Measurements from ENCODE around the gene BAIAP2L1. TPM values are rescaled to one million over a fixed set of nuclear protein-coding genes. Genes with fewer than 3 reads are reported as not detected.
"Not testable (repeated sequence)": the region's sequence is repeated elsewhere in the genome, so short reads cannot be mapped to it uniquely, and the experiment has no call there.

Gene BAIAP2L1
- total RNA-seq, 2 experiments from 2014 or later, result 0.89 to 1.0 TPM

DNA sequence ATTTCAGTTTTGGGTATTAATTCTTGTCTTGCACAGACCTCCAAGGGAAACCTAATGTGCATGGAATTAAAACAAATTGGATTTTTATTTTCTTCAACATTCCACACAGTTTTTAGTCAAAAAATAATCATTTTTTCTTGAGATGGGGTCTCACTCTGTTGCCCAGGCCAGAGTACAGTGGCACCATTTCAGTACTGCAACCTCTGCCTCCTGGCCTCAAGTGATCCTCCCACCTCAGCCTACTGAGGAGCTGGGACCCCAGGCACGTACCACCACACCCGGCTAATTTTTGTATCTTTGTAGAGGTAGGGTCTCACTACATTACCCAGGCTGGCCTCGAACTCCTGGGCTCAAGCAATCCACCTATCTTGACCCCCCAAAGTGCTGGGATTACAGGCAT is 4.9 kb downstream of the BAIAP2L1 start:
- H3K4me3 Mint-ChIP-seq, result no peak overlapping the region
- no peaks in the 10 kb centered on the region for H3K36me3 Mint-ChIP-seq (ENCODE audit: low read depth)
- no peak overlapping the region for H3K27ac Mint-ChIP-seq
- no peak for ATAC-seq
- no peak for DNase-seq
- POLR2A ChIA-PET, result no interaction called here
- no peaks in the 10 kb centered on the region for H3K9me3 Mint-ChIP-seq (ENCODE audit: insufficient read depth)
- CTCF ChIA-PET, result interaction anchor here (1.2 kb wide), 1 partner anchor 26 kb away, joined by 5 read pairs; no protein-coding TSS in a partner anchor
- H3K4me1 Mint-ChIP-seq (ENCODE audit: low read depth), result peaks cover 4% of the 10 kb centered on the region
- H3K27me3 Mint-ChIP-seq (ENCODE audit: low read depth), result peaks cover 17% of the 10 kb centered on the region

DNA sequence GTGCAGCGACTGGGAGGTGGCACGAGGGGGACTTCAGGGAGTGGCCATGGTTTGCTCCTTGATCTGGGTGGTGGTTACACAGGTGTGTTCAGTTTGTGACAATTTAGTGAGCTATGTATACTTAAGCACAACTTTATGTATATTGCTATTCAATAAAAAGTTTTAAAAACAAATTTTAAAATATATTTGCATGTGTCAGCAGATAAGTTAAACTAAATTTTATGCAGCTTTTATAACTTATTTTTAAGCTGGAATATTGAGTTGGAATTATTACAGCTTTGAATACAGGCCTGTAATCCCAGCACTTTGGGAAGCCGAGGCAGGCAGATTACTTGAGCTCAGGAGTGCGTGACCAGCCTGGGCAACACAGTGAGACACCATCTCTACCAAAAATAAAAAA is 5.4 kb downstream of the BAIAP2L1 start:
- ATAC-seq (no peak), DNase-seq (no peak)
- Mint-ChIP-seq H3K4me3 (no peak overlapping the region), H3K4me1 (ENCODE audit: low read depth) (peaks cover 4% of the 10 kb centered on the region), H3K27me3 (ENCODE audit: low read depth) (peaks cover 17% of the 10 kb centered on the region), H3K27ac (no peak overlapping the region), H3K9me3 (ENCODE audit: insufficient read depth) (no peaks in the 10 kb centered on the region), H3K36me3 (ENCODE audit: low read depth) (no peaks in the 10 kb centered on the region)
- ChIA-PET CTCF (interaction anchor here (1.2 kb wide), 1 partner anchor 26 kb away, joined by 5 read pairs; no protein-coding TSS in a partner anchor), POLR2A (no interaction called here)

DNA sequence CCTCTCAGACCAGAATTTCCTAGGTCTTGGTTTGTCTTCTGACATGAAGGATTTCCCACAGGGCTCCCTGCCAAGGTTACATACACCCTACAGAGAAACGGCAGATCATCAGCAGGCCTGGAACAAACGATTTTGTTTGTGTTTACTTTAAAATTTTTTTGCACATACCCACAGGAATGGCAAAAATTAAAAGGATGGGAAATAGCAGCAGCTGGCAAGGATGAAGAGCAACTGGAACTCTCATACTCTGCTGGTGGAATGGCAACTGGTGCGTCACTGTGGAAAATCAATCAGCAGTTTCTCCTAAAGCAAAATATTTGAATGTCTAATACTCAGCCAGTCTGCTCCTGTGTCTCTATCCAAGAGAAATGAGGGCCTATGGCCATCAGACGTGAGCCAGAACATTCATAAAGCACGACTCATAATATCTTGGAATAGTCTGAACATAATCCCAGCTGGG is 6.5 kb downstream of the BAIAP2L1 start:
- ATAC-seq (no peak), DNase-seq (no peak)
- no peak overlapping the region for H3K27ac Mint-ChIP-seq
- peaks cover 12% of the 10 kb centered on the region for H3K27me3 Mint-ChIP-seq (ENCODE audit: low read depth)
- ChIA-PET CTCF (no interaction called here), POLR2A (no interaction called here)
- H3K4me3 Mint-ChIP-seq, result no peak overlapping the region
- H3K4me1 Mint-ChIP-seq (ENCODE audit: low read depth), result no peaks in the 10 kb centered on the region
- H3K36me3 Mint-ChIP-seq (ENCODE audit: low read depth), result no peaks in the 10 kb centered on the region
- H3K9me3 Mint-ChIP-seq (ENCODE audit: insufficient read depth), result no peaks in the 10 kb centered on the region

DNA sequence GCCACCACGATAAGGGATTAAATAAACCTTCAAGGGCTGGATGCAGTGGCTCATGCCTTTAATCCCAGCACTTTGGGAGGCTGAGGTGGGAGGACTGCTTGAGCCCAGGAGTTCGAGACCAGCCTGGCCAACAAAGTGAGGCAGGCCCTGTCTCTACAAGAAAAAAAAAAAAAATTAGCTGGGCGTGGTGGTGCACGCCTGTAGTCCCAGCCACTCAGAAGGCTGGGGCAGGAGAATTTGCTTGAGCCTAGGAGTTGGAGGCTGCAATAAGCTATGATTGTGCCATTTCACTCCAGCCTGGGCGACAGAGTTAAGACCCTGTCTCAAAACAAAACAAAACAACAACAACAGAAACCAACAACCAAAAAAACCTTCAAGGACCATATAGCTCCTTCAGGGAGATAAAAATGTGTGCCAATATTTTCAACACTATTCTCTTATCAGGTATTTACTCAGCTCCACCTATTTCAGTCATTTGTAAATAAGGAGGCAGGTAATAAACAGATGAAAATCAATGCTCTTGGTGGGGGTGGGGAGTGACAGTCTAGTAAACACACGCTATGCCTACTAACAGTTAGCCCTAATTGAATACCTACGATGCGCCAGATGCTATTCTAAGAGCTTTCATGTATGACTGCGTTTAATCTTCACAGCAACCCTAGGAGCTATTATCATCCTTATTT is 13.2 kb downstream of the BAIAP2L1 start:
- Mint-ChIP-seq H3K4me3 (no peak overlapping the region), H3K27me3 (ENCODE audit: low read depth) (no peaks in the 10 kb centered on the region), H3K27ac (no peak overlapping the region), H3K36me3 (ENCODE audit: low read depth) (no peaks in the 10 kb centered on the region), H3K9me3 (ENCODE audit: insufficient read depth) (no peaks in the 10 kb centered on the region), H3K4me1 (ENCODE audit: low read depth) (no peaks in the 10 kb centered on the region)
- DNase-seq (no peak), ATAC-seq (no peak)
- ChIA-PET POLR2A (no interaction called here), CTCF (no interaction called here)

DNA sequence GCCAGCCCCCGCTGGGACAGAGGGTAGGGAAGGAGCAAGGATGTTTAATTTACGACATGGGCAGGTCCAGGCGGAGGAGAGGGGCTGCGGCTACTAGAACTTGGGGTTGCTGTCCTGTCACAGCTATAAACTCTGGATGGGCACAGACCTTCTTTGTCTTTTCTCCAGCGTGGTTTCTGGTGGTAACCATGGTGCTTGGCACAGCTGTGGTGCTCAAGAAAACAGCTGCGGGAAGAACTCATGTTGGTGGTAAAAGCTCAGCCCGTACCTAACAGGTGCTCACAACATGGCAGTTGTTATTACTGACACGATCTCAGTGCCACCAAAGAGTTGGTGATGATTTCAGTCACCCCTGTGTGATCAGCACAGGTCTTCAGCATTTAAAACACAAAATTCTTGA is 13.8 kb downstream of the BAIAP2L1 start:
- DNase-seq (no peak), ATAC-seq (no peak)
- CTCF ChIA-PET, result no interaction called here
- H3K27ac Mint-ChIP-seq, result no peak overlapping the region
- no peaks in the 10 kb centered on the region for H3K4me1 Mint-ChIP-seq (ENCODE audit: low read depth)
- H3K9me3 Mint-ChIP-seq (ENCODE audit: insufficient read depth), result no peaks in the 10 kb centered on the region
- POLR2A ChIA-PET, result no interaction called here
- H3K36me3 Mint-ChIP-seq (ENCODE audit: low read depth), result no peaks in the 10 kb centered on the region
- no peak overlapping the region for H3K4me3 Mint-ChIP-seq
- H3K27me3 Mint-ChIP-seq (ENCODE audit: low read depth), result no peaks in the 10 kb centered on the region

DNA sequence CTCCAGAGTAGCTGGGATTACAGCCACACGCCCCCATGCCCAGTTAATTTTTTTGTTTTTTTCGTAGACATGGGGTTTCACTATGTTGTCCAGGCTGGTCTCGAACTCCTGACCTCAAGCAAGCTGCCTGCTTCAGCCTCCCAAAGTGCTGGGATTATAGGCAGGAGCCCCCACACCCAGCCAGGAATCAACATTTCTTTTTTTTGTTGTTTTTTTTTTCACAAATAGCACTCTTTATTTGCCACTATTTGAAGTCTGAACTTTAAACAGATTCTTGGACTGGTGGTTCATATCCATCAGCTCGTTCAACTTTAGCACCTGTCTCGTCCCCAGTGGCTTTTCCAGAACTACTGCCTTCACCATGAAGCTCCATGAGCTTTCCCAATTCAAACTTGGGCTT is 15.4 kb downstream of the BAIAP2L1 start:
- POLR2A ChIA-PET; H3K4me1 Mint-ChIP-seq (ENCODE audit: low read depth); H3K36me3 Mint-ChIP-seq (ENCODE audit: low read depth); ATAC-seq; DNase-seq; H3K9me3 Mint-ChIP-seq (ENCODE audit: insufficient read depth); H3K27ac Mint-ChIP-seq; CTCF ChIA-PET; H3K27me3 Mint-ChIP-seq (ENCODE audit: low read depth); H3K4me3 Mint-ChIP-seq: not testable (repeated sequence)

DNA sequence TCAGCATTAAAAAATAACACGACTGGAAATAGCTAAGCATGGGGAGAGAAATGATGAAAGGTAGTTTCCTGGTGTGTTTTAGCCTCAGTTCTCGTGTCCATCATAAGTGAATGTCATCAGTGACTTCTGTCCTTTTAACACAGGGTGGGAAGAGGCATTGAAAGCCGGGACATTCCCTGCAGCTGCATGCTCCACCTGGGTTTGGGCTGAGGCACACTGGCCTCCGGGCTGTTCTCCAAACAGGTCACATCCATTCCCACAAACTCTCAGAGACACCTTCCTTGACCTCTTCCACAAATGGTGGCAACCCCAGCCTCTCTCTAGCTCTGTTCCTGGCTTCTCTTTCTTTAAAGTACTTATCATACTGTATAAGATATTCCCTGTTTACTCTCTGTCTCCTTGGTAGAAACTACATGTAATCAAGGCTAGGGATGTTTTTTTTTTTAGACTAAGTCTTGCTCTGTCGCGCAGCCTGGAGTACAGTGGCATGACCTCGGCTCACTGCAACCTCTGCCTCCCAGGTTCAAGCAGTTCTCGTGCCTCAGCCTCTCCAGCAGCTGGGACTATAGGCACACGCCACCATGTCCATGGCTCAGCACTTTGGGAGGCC is 22.6 kb downstream of the BAIAP2L1 start:
- no peak overlapping the region for H3K4me3 Mint-ChIP-seq
- DNase-seq, result no peak
- no peaks in the 10 kb centered on the region for H3K9me3 Mint-ChIP-seq (ENCODE audit: insufficient read depth)
- ATAC-seq, result no peak
- ChIA-PET POLR2A (no interaction called here), CTCF (no interaction called here)
- no peaks in the 10 kb centered on the region for H3K36me3 Mint-ChIP-seq (ENCODE audit: low read depth)
- no peaks in the 10 kb centered on the region for H3K4me1 Mint-ChIP-seq (ENCODE audit: low read depth)
- H3K27me3 Mint-ChIP-seq (ENCODE audit: low read depth), result no peaks in the 10 kb centered on the region
- H3K27ac Mint-ChIP-seq, result no peak overlapping the region

DNA sequence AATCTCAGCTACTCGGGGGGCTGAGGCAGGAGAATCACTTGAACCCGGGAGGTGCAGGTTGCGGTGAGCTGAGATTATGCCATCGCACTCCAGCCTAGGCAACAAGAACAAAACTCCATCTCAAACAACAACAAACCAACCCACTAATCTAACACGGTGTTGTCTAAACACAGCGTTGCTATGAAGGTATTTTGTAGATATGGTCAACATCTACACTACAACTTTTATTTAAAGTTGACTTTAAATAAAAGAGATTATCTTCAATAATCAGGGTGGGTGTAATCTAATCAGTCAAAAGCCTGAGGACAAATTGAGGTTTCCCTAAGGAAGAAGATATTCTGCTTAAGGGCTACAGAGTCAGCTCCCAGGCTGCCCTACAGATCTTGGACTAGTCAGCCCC is 24.2 kb downstream of the BAIAP2L1 start:
- CTCF ChIA-PET, result no interaction called here
- no peaks in the 10 kb centered on the region for H3K4me1 Mint-ChIP-seq (ENCODE audit: low read depth)
- no peaks in the 10 kb centered on the region for H3K36me3 Mint-ChIP-seq (ENCODE audit: low read depth)
- no peak overlapping the region for H3K27ac Mint-ChIP-seq
- POLR2A ChIA-PET, result no interaction called here
- DNase-seq (no peak), ATAC-seq (no peak)
- H3K27me3 Mint-ChIP-seq (ENCODE audit: low read depth), result no peaks in the 10 kb centered on the region
- no peak overlapping the region for H3K4me3 Mint-ChIP-seq
- no peaks in the 10 kb centered on the region for H3K9me3 Mint-ChIP-seq (ENCODE audit: insufficient read depth)

DNA sequence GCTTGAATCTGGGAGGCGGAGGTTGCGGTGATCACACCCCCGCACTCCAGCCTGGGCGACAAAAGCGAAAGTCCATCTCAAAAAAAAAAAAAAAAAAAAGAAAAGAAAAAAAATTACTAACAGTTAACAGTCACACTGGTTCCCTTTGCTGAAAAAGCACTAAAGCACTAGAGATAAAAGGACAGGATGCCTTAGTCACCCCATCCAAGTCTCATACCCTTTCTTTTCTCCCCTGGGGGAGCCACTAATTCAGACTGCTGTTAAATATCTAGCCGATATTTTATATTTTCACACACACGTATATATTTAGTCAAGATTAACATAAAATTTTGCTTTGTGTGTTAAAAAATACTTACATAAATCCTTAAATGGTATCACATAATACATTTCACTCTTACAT is 25.2 kb downstream of the BAIAP2L1 start:
- H3K4me3 Mint-ChIP-seq, result no peak overlapping the region
- POLR2A ChIA-PET, result no interaction called here
- H3K36me3 Mint-ChIP-seq (ENCODE audit: low read depth), result no peaks in the 10 kb centered on the region
- no peak overlapping the region for H3K27ac Mint-ChIP-seq
- no peaks in the 10 kb centered on the region for H3K9me3 Mint-ChIP-seq (ENCODE audit: insufficient read depth)
- DNase-seq, result no peak
- no peaks in the 10 kb centered on the region for H3K27me3 Mint-ChIP-seq (ENCODE audit: low read depth)
- H3K4me1 Mint-ChIP-seq (ENCODE audit: low read depth), result no peaks in the 10 kb centered on the region
- no peak for ATAC-seq
- CTCF ChIA-PET, result no interaction called here

DNA sequence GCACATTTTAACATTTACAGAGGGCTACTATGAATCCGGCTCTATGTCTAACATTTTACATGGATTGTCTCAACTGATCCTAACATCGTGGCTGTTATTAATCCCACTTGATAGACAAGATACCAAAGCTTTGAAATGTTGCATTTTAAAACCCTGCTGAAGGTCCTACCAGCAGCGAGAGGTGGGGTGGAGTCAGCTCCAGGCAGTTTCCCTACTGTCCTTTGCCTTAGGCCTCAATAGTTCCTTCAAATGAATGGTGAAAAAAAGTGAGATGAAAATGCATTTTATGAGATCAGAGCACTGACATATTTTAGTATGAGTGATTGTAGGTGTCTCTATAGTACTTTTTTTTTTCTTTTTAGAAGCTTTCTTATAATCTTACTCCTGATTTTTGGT is 26.6 kb downstream of the BAIAP2L1 start:
- Mint-ChIP-seq H3K36me3 (ENCODE audit: low read depth) (no peaks in the 10 kb centered on the region), H3K27me3 (ENCODE audit: low read depth) (no peaks in the 10 kb centered on the region), H3K4me1 (ENCODE audit: low read depth) (no peaks in the 10 kb centered on the region), H3K9me3 (ENCODE audit: insufficient read depth) (no peaks in the 10 kb centered on the region), H3K27ac (no peak overlapping the region), H3K4me3 (no peak overlapping the region)
- ChIA-PET POLR2A (no interaction called here), CTCF (no interaction called here)
- DNase-seq (no peak), ATAC-seq (no peak)

DNA sequence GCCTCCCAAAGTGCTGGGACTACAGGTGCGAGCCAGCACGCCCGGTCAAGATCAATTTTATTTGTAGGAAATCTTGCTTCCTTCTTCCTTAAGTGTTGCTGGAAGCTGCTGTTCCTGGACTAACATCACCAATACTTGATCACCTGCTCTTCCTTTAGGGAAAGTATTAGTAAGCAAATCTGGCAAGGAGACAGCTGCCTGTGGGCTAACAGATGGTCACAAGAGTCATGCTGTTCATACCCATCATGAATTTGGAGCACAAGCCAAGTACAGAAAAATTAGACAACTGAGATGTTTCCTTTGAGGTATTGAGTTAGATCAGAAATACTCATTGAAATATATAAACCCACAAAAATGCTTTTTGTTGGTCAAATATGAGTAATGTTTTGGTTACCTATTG is 27.9 kb downstream of the BAIAP2L1 start:
- no peaks in the 10 kb centered on the region for H3K36me3 Mint-ChIP-seq (ENCODE audit: low read depth)
- H3K4me3 Mint-ChIP-seq, result no peak overlapping the region
- ChIA-PET CTCF (no interaction called here), POLR2A (interaction anchor here (0.6 kb wide), 1 partner anchor 79 kb away, joined by 3 read pairs; no protein-coding TSS in a partner anchor)
- no peaks in the 10 kb centered on the region for H3K9me3 Mint-ChIP-seq (ENCODE audit: insufficient read depth)
- no peaks in the 10 kb centered on the region for H3K27me3 Mint-ChIP-seq (ENCODE audit: low read depth)
- H3K4me1 Mint-ChIP-seq (ENCODE audit: low read depth), result no peaks in the 10 kb centered on the region
- no peak for ATAC-seq
- no peak overlapping the region for H3K27ac Mint-ChIP-seq
- no peak for DNase-seq

DNA sequence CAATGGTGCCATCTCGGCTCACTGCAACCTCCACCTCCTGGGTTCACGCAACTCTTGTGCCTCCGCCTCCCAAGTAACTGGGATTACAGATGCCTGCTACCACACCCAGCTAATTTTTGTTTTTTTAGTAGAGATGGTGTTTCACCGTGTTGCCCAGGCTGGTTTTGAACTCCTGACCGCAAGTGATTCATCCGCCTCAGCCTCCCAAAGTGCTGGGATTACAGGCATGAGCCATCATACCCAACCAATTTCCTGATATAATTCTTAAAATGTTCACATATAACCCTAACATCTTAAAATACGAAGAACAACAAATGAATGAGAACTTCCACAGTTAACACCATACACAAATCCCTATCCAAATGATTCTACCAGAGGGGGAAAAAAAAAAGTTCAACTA is 31.2 kb downstream of the BAIAP2L1 start:
- no peak overlapping the region for H3K27ac Mint-ChIP-seq
- no peak for DNase-seq
- POLR2A ChIA-PET, result no interaction called here
- no peak overlapping the region for H3K4me3 Mint-ChIP-seq
- CTCF ChIA-PET, result no interaction called here
- ATAC-seq, result no peak
- H3K36me3 Mint-ChIP-seq (ENCODE audit: low read depth), result no peaks in the 10 kb centered on the region
- H3K9me3 Mint-ChIP-seq (ENCODE audit: insufficient read depth), result no peaks in the 10 kb centered on the region
- no peaks in the 10 kb centered on the region for H3K4me1 Mint-ChIP-seq (ENCODE audit: low read depth)
- H3K27me3 Mint-ChIP-seq (ENCODE audit: low read depth), result no peaks in the 10 kb centered on the region

DNA sequence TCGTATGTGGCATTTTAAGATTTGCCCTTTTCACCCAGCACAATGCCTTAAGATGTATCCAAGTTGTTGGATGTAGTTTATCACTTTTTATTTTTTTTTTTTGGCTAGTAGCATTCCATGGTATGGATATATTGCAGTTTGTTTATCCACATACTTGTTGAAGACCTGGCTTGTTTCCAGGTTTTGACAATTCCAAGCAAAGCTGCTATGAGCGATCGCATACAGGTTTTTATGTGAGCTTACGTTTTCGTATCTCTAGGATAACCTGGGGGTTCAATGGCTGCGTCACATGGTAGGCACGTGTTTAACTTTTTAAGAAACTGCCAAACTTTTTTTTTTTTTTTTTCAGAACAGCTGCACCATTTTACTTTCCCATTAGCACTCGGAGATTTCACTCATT is 32.2 kb downstream of the BAIAP2L1 start:
- H3K9me3 Mint-ChIP-seq (ENCODE audit: insufficient read depth), result no peaks in the 10 kb centered on the region
- H3K4me3 Mint-ChIP-seq, result no peak overlapping the region
- DNase-seq, result no peak
- H3K36me3 Mint-ChIP-seq (ENCODE audit: low read depth), result no peaks in the 10 kb centered on the region
- ATAC-seq, result no peak
- H3K27me3 Mint-ChIP-seq (ENCODE audit: low read depth), result no peaks in the 10 kb centered on the region
- no peaks in the 10 kb centered on the region for H3K4me1 Mint-ChIP-seq (ENCODE audit: low read depth)
- CTCF ChIA-PET, result no interaction called here
- H3K27ac Mint-ChIP-seq, result no peak overlapping the region
- POLR2A ChIA-PET, result no interaction called here

Measured in activated CD8-positive, alpha-beta T cell treated with anti-CD3 and anti-CD28 coated beads, Interleukin-2, amount 10 ng/mL, durations not matched to agents 7 days and 5 days (primary cell).